Measurements from ENCODE around the gene CHAF1B. TPM values are rescaled to one million over a fixed set of nuclear protein-coding genes. Genes with fewer than 3 reads are reported as not detected.

Gene CHAF1B
- total and polyA plus RNA-seq, 10 of the 15 experiments (the other 5 are each of a cell fraction or from before 2014, with no cell fraction given): 5.9 to 31.5 (median 17.3) TPM

GRCh38 chr21:36436829-36437744 lies 51.9 kb downstream of the CHAF1B start (continued):
- TF ChIP-seq PBX3 (IDR thresholded peaks at IDR 0.05; ENCODE audit: insufficient replicate concordance, low read depth, low read length): no peak

GRCh38 chr21:36437745-36438128 lies 52.5 kb downstream of the CHAF1B start:
- DNase-seq (ENCODE audit: low read depth, low spot score) (no peak), ATAC-seq (peak; percentile 34; the same call in 2 of the 3 replicates), FAIRE-seq (no peak)
- ChIA-PET RAD21 (ENCODE audit: unreplicated experiment) (no interaction called here), CTCF (no interaction called here), POLR2A (interaction anchor here (0.7 kb wide), 1 partner anchor 522 kb away, joined by 3 read pairs; no protein-coding TSS in a partner anchor), SMC1A (ENCODE audit: uncharacterized antibody, unreplicated experiment) (interaction anchor here (0.7 to 1.2 kb wide), 2 partner anchors 32 to 466 kb away, joined by 3 read pairs; no protein-coding TSS in a partner anchor)
- no peak overlapping the region for H3K4me3 ChIP-seq
- no peaks in the 10 kb centered on the region for H4K20me1 ChIP-seq (ENCODE audit: control insufficient read depth, insufficient read depth)
- in situ Hi-C loops (cut with MboI): no loop called here
- H2AFZ ChIP-seq (ENCODE audit: control insufficient read depth, low read depth, low read length): no peak overlapping the region
- no peaks in the 10 kb centered on the region for H3K36me3 ChIP-seq (ENCODE audit: control insufficient read depth in 2 of 2, insufficient read depth in 2 of 2, low read length in 1 of 2)
- no peaks in the 10 kb centered on the region for H3K9me3 ChIP-seq (replicated peaks; ENCODE audit: control insufficient read depth, insufficient read depth, low read length)
- intact Hi-C loops (cut with micrococcal nuclease; ENCODE audit: unreplicated experiment): no loop called here
- no peak overlapping the region for H3K4me2 ChIP-seq (ENCODE audit: control insufficient read depth, insufficient read depth)
- H3K9ac ChIP-seq (ENCODE audit: control insufficient read depth, insufficient read depth, low read length): no peak overlapping the region
- no peaks in the 10 kb centered on the region for H3K27me3 ChIP-seq (replicated peaks in 1 of 2; ENCODE audit: control insufficient read depth in 2 of 2, insufficient read depth in 2 of 2, low read length in 1 of 2)
- H3K27ac ChIP-seq (ENCODE audit: control insufficient read depth, insufficient read depth): no peak overlapping the region
- no peaks in the 10 kb centered on the region for H3K4me1 ChIP-seq (ENCODE audit: control insufficient read depth, insufficient read depth, low read length)
- no TSS peak for BruUV-seq (replicated peaks)
- TF ChIP-seq RUNX3 (IDR thresholded peaks at IDR 0.05; ENCODE audit: low read length) (0 out of 2 replicates have a peak, but pooled peaks have one; percentile 14), HCFC1 (IDR thresholded peaks at IDR 0.05; ENCODE audit: low read length) (no peak), RFX5 (IDR thresholded peaks at IDR 0.05; ENCODE audit: low read depth, low read length) (no peak)
- H3K79me2 ChIP-seq (ENCODE audit: control insufficient read depth, insufficient read depth, low read length): no peaks in the 10 kb centered on the region
- 19% methylated on average over 6 of the region's 6 CpGs for WGBS (ENCODE audit: insufficient coverage, insufficient replicate concordance, low lambda C conversion rate, missing lambda C conversion rate)

Measured in GM12878 (cell line).